ENCODE results near the gene MALT1.

DNA sequence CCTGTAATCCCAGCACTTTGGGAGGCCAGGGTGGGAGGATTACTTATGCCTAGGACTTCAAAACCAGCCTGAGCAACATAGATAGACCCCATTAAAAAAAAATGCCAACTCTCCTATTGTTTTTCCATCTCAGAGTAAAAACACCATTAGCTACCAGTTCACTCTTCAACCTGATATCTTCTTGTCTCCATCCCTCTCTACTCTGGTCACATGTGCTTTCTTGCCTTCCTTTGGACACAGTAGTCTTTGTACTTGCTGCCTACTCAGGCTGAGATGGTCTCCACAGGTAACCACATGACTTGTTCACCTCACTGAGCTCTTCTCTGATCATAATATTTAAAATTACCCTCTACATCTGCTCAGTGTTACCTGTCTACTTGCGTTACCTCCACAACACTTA is 5.0 kb downstream of the MALT1 start:
- TF ChIP-seq EZH2 (IDR thresholded peaks at IDR 0.05) (no peak), POLR2AphosphoS5 (IDR thresholded peaks at IDR 0.05; ENCODE audit: borderline replicate concordance, low read depth, low read length) (no peak), FOXP2 (optimal IDR thresholded peaks at IDR 0.05; ENCODE audit: control extremely low read depth, extremely low read length, insufficient read depth) (no peak)
